ENCODE results near the gene NDUFB7. TPM values are rescaled to one million over a fixed set of nuclear protein-coding genes. Genes with fewer than 3 reads are reported as not detected.
"Not testable (repeated sequence)": the region's sequence is repeated elsewhere in the genome, so short reads cannot be mapped to it uniquely, and the experiment has no call there.

NDUFB7 gene
- total RNA-seq, 2 experiments from 2014 or later: 141 to 282 TPM

- H3K4me1 ChIP-seq (ENCODE audit: insufficient read depth, low read length, poor library complexity, severe bottlenecking): peaks cover 27% of the 10 kb centered on the region
- TF ChIP-seq EZH2phosphoT487 (IDR thresholded peaks at IDR 0.05; ENCODE audit: borderline replicate concordance, low read depth, low read length): no peak
- TF ChIP-seq CTCF (conservative IDR thresholded peaks at IDR 0.05; ENCODE audit: low read length): no peak
- H3K27ac ChIP-seq (ENCODE audit: low read depth, low read length, poor library complexity, severe bottlenecking): no peak overlapping the region
- DNase-seq (ENCODE audit: low spot score): no peak
- ChIA-PET POLR2A (interaction anchor here (0.7 kb wide), 1 partner anchor 16 kb away, joined by 3 read pairs; no protein-coding TSS in a partner anchor), CTCF (ENCODE audit: unreplicated experiment) (no interaction called here)
- no peaks in the 10 kb centered on the region for H4K20me1 ChIP-seq (ENCODE audit: insufficient read depth, low read length)
- no peak overlapping the region for H3K4me3 ChIP-seq (ENCODE audit: low read depth, low read length, poor library complexity, severe bottlenecking)
- H3K9me2 ChIP-seq (ENCODE audit: insufficient read depth, low read length): no peaks in the 10 kb centered on the region
- H3K9me3 ChIP-seq (ENCODE audit: low read length): peaks cover 17% of the 10 kb centered on the region
- H3K4me2 ChIP-seq (ENCODE audit: low read length): no peak overlapping the region
- H2AFZ ChIP-seq (ENCODE audit: low read length): no peak overlapping the region
- intact Hi-C loops (cut with micrococcal nuclease; ENCODE audit: unreplicated experiment): no loop called here
- no TSS peak for BruUV-seq (replicated peaks)
- H3K36me3 ChIP-seq (ENCODE audit: insufficient read depth, low read length): peaks cover 18% of the 10 kb centered on the region
- H3K79me2 ChIP-seq (ENCODE audit: insufficient read depth, low read depth, low read length): no peaks in the 10 kb centered on the region
Measured at GRCh38 chr19:14616407-14616806, 44.5 kb upstream of the NDUFB7 start.

GRCh38 chr19:14615623-14616022 lies 43.8 kb upstream of the NDUFB7 start:
- intact Hi-C loops (cut with micrococcal nuclease; ENCODE audit: unreplicated experiment): no loop called here
- peaks cover 17% of the 10 kb centered on the region for H3K9me3 ChIP-seq (ENCODE audit: low read length)
- H3K4me1 ChIP-seq (ENCODE audit: insufficient read depth, low read length, poor library complexity, severe bottlenecking): peaks cover 30% of the 10 kb centered on the region
- TF ChIP-seq CTCF (conservative IDR thresholded peaks at IDR 0.05; ENCODE audit: low read length): no peak
- no peak for TF ChIP-seq EZH2phosphoT487 (IDR thresholded peaks at IDR 0.05; ENCODE audit: borderline replicate concordance, low read depth, low read length)
- no peaks in the 10 kb centered on the region for H4K20me1 ChIP-seq (ENCODE audit: insufficient read depth, low read length)
- ChIA-PET POLR2A (no interaction called here), CTCF (ENCODE audit: unreplicated experiment) (no interaction called here)
- peaks cover 26% of the 10 kb centered on the region for H3K36me3 ChIP-seq (ENCODE audit: insufficient read depth, low read length)
- H2AFZ ChIP-seq (ENCODE audit: low read length): no peak overlapping the region
- no peak overlapping the region for H3K4me3 ChIP-seq (ENCODE audit: low read depth, low read length, poor library complexity, severe bottlenecking)
- no peaks in the 10 kb centered on the region for H3K79me2 ChIP-seq (ENCODE audit: insufficient read depth, low read depth, low read length)
- no TSS peak for BruUV-seq (replicated peaks)
- no peak for DNase-seq (ENCODE audit: low spot score)
- no peak overlapping the region for H3K4me2 ChIP-seq (ENCODE audit: low read length)
- H3K27ac ChIP-seq (ENCODE audit: low read depth, low read length, poor library complexity, severe bottlenecking): no peak overlapping the region
- no peaks in the 10 kb centered on the region for H3K9me2 ChIP-seq (ENCODE audit: insufficient read depth, low read length)

DNA sequence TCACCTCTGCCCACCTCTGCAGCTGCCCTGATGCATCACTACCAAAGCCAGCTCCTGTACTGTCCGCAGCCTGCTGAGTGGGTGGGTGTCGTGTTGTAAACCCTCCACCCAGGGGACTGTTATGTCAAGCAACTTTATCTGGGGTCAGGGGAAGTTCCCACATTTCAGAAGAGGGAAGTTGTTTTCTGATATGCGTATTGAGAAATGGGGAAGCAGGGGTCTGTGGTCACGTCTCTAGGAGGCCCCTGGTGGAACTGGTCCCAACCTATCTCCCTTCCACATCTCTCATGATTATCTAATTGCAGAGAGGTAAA lies 42.2 kb upstream of the NDUFB7 start:
- Histone ChIP-seq H3K79me2 (ENCODE audit: insufficient read depth, low read depth, low read length) (no peaks in the 10 kb centered on the region), H2AFZ (ENCODE audit: low read length) (no peak overlapping the region), H3K36me3 (ENCODE audit: insufficient read depth, low read length) (peaks cover 37% of the 10 kb centered on the region), H3K27ac (ENCODE audit: low read depth, low read length, poor library complexity, severe bottlenecking) (peak overlapping the region; percentile 78), H3K4me2 (ENCODE audit: low read length) (peak overlapping the region; percentile 40), H3K4me1 (ENCODE audit: insufficient read depth, low read length, poor library complexity, severe bottlenecking) (peaks cover 30% of the 10 kb centered on the region), H3K9me3 (ENCODE audit: low read length) (peaks cover 6% of the 10 kb centered on the region), H3K9me2 (ENCODE audit: insufficient read depth, low read length) (no peaks in the 10 kb centered on the region), H3K4me3 (ENCODE audit: low read depth, low read length, poor library complexity, severe bottlenecking) (no peak overlapping the region), H4K20me1 (ENCODE audit: insufficient read depth, low read length) (no peaks in the 10 kb centered on the region)
- ChIA-PET POLR2A (interaction anchor here (1.0 kb wide), 1 partner anchor 9 kb away, joined by 3 read pairs; no protein-coding TSS in a partner anchor), CTCF (ENCODE audit: unreplicated experiment) (no interaction called here)
- DNase-seq (ENCODE audit: low spot score): peak; percentile 41
- no peak for TF ChIP-seq CTCF (conservative IDR thresholded peaks at IDR 0.05; ENCODE audit: low read length)
- TF ChIP-seq EZH2phosphoT487 (IDR thresholded peaks at IDR 0.05; ENCODE audit: borderline replicate concordance, low read depth, low read length): no peak
- BruUV-seq (replicated peaks): no TSS peak
- intact Hi-C loops (cut with micrococcal nuclease; ENCODE audit: unreplicated experiment): no loop called here

GRCh38 chr19:14613399-14614098 lies 41.7 kb upstream of the NDUFB7 start:
- POLR2A ChIA-PET: interaction anchor here (0.6 to 1.0 kb wide), 5 partner anchors 9 to 1508 kb away, joined by 3 to 4 read pairs (median 3); no protein-coding TSS in a partner anchor
- CTCF ChIA-PET (ENCODE audit: unreplicated experiment); H3K79me2 ChIP-seq (ENCODE audit: insufficient read depth, low read depth, low read length); BruUV-seq (replicated peaks); H3K9me3 ChIP-seq (ENCODE audit: low read length); H3K9me2 ChIP-seq (ENCODE audit: insufficient read depth, low read length); H4K20me1 ChIP-seq (ENCODE audit: insufficient read depth, low read length); H3K4me3 ChIP-seq (ENCODE audit: low read depth, low read length, poor library complexity, severe bottlenecking); H2AFZ ChIP-seq (ENCODE audit: low read length): not testable (repeated sequence)
- H3K4me1 ChIP-seq (ENCODE audit: insufficient read depth, low read length, poor library complexity, severe bottlenecking): peaks cover 30% of the 10 kb centered on the region
- peak overlapping the region; percentile 40 for H3K4me2 ChIP-seq (ENCODE audit: low read length)
- intact Hi-C loops (cut with micrococcal nuclease; ENCODE audit: unreplicated experiment): loop anchor here (1.0 kb wide), 1 partner anchor 8 kb away; no protein-coding TSS in a partner anchor
- peak; percentile 70 for DNase-seq (ENCODE audit: low spot score)
- peaks cover 42% of the 10 kb centered on the region for H3K36me3 ChIP-seq (ENCODE audit: insufficient read depth, low read length)
- H3K27ac ChIP-seq (ENCODE audit: low read depth, low read length, poor library complexity, severe bottlenecking): peak overlapping the region; percentile 78
